NCI-H2029 (cell line): ENCODE results near the gene SLC7A4.
A peak's percentile ranks its signal among the peaks of the same experiment; 100 is the strongest.
"Not testable (repeated sequence)": the region's sequence is repeated elsewhere in the genome, so short reads cannot be mapped to it uniquely, and the experiment has no call there.

Experiments used
- DNase-seq: peaks from one replicate; lab custom pipeline; 2025; lab: John Stamatoyannopoulos, UW

The SLC7A4 gene

GRCh38 chr22:21042978-21043859 is 10.9 kb upstream of the SLC7A4 start:
- DNase-seq, result no peak

GRCh38 chr22:21041937-21042336 is 9.6 kb upstream of the SLC7A4 start:
- no peak for DNase-seq

DNA sequence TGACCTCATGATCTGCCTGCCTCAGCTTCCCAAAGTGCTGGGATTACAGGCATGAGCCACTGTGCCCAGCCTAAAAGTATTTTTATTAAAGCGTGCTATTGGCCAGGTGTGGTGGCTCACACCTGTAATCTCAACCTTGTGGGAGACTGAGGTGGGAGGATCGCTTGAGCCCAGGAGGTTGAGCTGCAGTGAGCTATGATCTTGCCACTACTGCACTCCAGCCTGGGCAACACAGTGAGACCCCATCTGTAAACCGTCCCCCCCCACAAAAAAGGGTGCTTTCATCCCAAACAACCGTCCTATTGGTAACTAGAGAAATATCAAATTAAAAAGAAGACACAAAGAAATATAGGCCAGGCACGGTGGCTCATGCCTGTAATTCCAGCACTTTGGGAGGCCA is 6.8 kb upstream of the SLC7A4 start:
- not testable (repeated sequence) for DNase-seq

DNA sequence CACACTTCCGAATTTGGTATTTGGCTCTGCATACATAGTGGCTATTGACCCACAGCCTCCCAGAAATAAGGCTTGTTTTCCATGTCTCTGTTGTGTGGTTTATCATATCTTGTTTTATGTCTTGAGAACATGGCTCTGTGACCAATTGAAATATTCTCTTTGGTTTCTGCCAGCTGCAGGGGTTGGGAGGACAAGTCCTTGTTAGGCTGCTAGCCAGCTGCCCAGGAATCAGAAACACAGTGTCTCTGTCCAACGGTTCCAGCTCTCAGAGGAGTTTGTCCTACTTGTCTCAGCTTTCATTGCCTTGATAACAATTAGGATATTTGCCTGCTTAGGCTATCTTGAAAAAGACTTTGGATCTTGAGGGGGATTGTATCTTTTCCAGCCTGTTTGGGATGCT is 6.0 kb upstream of the SLC7A4 start:
- DNase-seq, result no peak

GRCh38 chr22:21034989-21035388 is 2.6 kb upstream of the SLC7A4 start:
- no peak for DNase-seq

GRCh38 chr22:21033895-21034294 is 1.5 kb upstream of the SLC7A4 start:
- no peak for DNase-seq

DNA sequence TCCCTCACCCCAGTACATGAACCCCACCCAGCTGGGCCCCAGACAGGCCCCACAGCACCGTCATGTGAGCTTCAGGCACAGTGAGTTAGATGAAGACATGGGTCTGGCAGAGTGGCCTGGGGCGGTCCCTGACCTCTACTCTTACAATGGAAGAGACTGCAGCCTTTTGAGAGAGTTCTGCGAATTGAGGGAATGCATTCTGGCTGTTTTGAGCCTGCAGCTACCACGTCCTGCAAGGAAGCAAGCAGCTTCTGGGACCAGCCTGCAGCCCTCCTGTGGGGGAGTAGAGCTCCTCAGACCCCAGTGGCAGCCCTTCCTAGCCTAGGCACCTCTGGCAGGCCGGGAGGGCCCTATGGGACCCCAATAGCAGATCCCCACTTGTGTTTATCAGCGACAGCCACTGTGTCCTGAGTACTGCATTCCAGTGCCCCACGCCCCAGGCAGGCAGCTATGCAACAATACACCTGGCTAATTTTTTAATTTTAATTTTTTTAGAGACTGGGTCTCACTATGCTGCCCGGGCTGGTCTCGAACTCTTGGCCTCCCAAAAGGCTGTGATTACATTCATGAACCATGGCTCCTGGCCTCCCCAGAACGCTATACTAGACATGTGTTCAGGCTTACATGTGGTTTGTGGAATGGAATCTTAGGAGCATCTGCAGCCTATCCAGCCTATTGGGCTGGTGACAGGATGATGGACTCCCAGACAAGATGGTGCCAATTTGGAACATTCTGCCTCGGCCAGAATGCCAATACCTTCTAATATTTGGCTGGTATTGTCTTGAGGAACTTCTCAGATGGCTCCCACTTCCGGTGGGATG is 717 bp upstream of the SLC7A4 start:
- DNase-seq, result no peak

- no peak for DNase-seq
Measured at GRCh38 chr22:21031545-21032036, 770 bp downstream of the SLC7A4 start.

DNA sequence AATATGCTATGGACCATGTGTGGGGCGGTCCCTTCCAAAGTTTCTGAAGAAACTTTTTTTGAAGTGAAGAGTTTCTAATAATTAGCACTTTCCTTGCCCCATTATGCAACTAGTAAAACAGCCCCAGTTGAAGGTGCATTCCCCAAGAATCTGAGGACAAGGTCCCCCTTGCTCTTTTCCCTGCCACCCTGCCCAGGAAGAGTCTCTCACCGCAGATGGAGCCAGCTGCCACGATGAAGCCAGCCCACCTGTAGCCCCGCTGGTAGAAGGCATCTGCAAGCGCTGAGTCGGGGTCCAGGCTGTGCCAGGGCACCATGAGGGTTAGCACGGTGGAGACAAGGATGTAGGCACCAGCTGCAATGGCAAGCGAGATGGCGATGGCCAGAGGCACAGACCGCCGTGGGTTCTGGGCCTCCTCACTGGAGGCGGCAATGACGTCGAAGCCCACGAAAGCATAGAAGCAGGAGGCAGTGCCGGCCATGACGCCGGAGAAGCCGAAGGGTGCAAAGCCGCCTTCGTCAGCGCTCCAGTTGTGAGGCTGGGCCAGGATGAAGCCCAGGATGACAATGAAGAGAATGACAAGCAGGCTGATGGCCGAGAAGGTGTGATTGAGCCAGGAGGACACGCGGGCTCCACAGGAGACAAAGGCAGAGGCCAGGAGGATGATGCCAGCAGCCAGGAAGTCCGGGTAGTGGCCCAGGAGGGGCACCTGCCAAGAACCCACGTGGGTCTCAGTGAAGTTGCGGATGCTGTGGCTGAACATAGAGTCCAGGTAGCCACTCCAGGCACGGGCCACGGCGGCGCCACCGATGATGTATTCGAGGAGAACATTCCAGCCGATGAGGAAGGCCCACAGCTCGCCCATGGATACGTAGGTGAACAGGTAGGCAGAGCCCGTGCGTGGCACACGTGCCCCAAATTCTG is 1.5 kb downstream of the SLC7A4 start:
- DNase-seq, result no peak

DNA sequence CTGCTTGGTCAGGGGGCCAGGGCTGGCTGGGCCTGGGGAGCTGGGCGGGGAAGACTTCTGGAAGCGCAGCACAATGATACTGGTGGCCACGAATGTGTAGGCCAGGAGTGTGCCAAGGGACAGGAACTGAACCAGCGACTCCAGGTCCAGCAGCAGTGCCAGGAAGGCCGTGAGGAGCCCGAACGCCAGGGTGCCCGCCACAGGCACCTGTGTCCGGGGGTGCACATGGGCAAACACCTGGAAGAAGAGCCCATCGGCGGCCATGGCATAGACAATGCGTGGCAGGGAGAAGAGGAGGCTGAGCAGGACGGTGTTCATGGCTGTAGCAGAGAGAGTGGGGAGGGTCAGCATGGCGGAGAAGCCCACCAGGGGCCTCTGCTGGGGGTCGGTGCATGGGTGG is 2.3 kb downstream of the SLC7A4 start:
- no peak for DNase-seq

GRCh38 chr22:21029486-21030025 is 2.8 kb downstream of the SLC7A4 start:
- DNase-seq, result no peak

DNA sequence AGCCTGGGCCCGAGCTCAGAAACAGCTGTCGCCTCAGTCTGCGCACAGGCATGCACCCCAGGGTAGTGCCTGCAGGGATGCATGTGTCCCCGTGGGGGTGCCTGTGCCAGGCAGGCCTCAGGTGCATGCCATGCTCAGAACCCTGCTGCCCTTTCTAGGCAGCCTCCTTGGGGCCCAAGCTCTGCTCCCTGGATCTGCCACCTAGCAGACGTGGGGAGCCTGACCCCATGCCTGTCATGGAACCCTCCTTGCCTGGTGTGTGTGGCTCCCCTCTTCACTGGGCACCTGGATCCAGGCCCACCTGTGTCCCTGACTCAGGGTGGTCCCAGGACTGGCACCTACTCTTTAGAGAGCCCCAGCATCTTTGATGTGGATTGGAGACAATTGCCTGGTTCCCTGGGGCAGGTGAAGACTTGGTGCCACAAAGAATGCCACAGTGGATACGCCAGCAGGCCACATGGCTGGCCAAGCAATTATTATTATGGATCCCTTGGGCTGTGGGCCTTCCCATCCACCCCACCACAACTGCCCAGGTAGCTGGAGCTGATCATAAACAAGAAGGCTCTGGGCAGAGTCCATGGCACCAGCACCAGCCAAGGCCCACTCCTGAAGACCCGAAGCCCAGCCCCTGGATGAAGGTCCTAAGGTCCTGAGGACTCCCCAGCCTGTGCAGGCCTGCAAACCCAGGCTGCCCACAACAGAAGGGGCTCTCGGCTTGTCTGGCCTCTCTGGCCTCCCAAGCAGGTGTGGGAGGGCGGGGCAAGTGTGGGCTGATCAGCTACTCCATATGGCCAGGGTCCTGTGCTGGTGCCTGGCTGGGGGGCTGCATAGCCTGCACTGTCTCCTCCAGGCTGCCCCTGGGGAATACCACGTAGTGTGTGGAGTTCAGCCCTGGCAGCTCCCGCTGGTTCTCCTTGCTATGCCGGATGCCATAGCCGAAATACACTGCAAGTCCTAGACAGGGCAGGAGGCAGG is 3.8 kb downstream of the SLC7A4 start:
- no peak for DNase-seq

GRCh38 chr22:21026783-21027692 is 5.3 kb downstream of the SLC7A4 start:
- peak; percentile 53 for DNase-seq

- no peak for DNase-seq
Measured at GRCh38 chr22:21025763-21026755, 6.3 kb downstream of the SLC7A4 start.

- DNase-seq, result no peak
Measured at GRCh38 chr22:21025266-21025665, 7.1 kb downstream of the SLC7A4 start.

DNA sequence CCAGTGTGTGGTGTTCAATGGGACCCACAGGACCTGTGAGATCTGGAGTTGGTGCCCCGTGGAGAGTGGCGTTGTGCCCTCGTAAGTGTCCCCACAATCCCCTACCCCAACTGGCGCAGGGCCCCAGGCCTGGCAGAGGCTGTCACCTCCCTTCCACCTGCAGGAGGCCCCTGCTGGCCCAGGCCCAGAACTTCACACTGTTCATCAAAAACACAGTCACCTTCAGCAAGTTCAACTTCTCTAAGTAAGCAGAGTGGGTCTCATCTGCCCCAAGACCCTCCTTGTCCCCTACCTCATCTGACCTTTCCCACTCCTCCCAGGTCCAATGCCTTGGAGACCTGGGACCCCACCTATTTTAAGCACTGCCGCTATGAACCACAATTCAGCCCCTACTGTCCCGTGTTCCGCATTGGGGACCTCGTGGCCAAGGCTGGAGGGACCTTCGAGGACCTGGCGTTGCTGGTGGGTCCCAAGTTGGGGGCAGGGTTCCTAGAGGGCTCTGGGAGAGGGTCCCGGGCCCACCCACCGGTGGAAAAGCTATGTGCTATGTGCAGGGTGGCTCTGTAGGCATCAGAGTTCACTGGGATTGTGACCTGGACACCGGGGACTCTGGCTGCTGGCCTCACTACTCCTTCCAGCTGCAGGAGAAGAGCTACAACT is 9.3 kb downstream of the SLC7A4 start:
- DNase-seq, result no peak

DNA sequence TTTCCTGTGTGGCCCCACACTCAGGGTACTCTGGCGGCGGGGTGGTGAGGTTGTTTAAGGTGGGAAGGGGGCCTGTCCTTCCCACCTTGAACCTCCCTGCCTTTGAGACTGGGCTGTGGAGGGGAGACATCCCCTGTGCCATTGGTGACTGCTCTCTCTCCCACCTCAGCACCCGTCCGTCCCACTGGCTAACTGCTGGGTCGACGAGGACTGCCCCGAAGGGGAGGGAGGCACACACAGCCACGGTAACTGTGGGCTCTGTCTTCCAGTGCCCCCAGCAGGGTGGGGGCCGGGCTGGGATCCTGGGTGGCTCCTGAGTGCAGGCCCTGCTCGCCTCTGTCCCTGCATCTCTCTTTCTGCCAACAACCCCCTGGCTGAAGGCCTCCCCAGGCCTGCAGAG is 9.9 kb downstream of the SLC7A4 start:
- no peak for DNase-seq
